Lower leg skin (tissue), 3 donors: ENCODE measurements around the gene ALG1.

Source experiments
- CTCF ChIP-seq, 3 donors: fragments of 450-650 bp; IDR thresholded peaks; one replicate each; pipeline ENCODE4 v1.5.1; 2016; ENCODE audit warnings: antibody characterized with exemption in 3 of 3, mild to moderate bottlenecking in 3 of 3, moderate library complexity in 2 of 3
- POLR2A ChIP-seq, 2 donors: fragments of 450-650 bp; IDR thresholded peaks; one replicate each; pipeline ENCODE4 v1.6.1; 2016 to 2017; ENCODE audit warnings: antibody characterized with exemption in 2 of 2, mild to moderate bottlenecking in 1 of 2, moderate library complexity in 1 of 2

DNA sequence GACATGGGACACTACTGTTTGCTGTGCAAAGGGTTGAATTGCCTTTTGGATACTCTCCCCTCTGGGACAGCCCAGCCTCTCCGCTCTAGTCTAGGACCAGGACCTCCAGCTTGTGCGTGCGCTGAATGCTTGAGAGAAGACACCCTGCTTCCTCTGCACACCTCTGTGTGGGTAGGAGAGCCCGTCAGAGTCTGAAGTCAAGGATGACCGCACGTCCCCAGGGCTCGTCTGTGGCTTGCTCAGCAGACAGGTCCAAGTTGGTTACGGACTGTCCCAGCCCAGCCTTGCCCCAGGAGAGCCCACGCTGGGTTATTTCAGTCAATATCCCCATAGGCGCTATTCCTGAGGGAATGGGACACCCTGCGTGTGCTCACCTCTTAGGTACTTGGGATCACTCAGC is 9.6 kb upstream of the ALG1 start:
- TF ChIP-seq CTCF (IDR thresholded peaks at IDR 0.05) (no peak), POLR2A (IDR thresholded peaks at IDR 0.05) (no peak)
